GM12878 (cell line): ENCODE measurements around the gene PASK. TPM values are rescaled to one million over a fixed set of nuclear protein-coding genes. Genes with fewer than 3 reads are reported as not detected.

Source experiments
- ATAC-seq: fragments of 200-7000 bp; cut with Tn5 transposase; 3 replicates; pipeline ENCODE4 v1.9.1; 2020; ENCODE audit warnings: mild to moderate bottlenecking, moderate library complexity
- BruUV-seq: library from RNA; stranded (reverse); fragments of 400-500 nt; replicated peaks from 2 replicates; lab custom pipeline; 2021; lab: Mats Ljungman, UMichigan
- CTCF ChIA-PET: fragments of 300-600 bp; sonication (Branson Sonifier 250); formaldehyde crosslinking; extraction: SDS; loops from one replicate; lab custom pipeline; 2021; ENCODE audit warnings: inconsistent platforms; lab: Yijun Ruan, JAX
- POLR2A ChIA-PET: fragments of 350-600 bp; formaldehyde crosslinking; extraction: SDS; loops from one replicate; lab custom pipeline; 2021; ENCODE audit warnings: inconsistent platforms; lab: Charles Lee
- RAD21 ChIA-PET: fragments of 300-600 bp; sonication (Branson Sonifier 250); formaldehyde crosslinking; loops from one replicate; lab custom pipeline; 2023; ENCODE audit warnings: antibody characterized with exemption; ENCODE audit not compliant: unreplicated experiment; lab: Charles Lee
- SMC1A ChIA-PET: fragments of 300-600 bp; sonication (Branson Sonifier 250); formaldehyde crosslinking; loops from one replicate; lab custom pipeline; 2023; ENCODE audit not compliant: unreplicated experiment, uncharacterized antibody; lab: Charles Lee
- DNase-seq: peaks from one replicate; pipeline ENCODE4 v3.0.0-alpha.2; 2011; ENCODE audit warnings: low read depth, low spot score
- FAIRE-seq: peaks from 3 replicates; lab custom pipeline; 2011; peaks lifted over from hg19 to GRCh38; lab: Jason Lieb, UNC
- H2AFZ ChIP-seq: 2 replicates; pipeline ENCODE4 v1.6.0; 2011; ENCODE audit warnings: low read depth, low read length, control low read depth; ENCODE audit not compliant: control insufficient read depth
- H3K27ac ChIP-seq: 2 replicates; pipeline ENCODE4 v1.5.1; 2011; ENCODE audit warnings: control low read depth; ENCODE audit not compliant: control insufficient read depth, insufficient read depth
- H3K27me3 ChIP-seq, 2 experiments: replicated peaks in 1 of 2; 2 replicates each; pipeline versions ENCODE4 v1.6.0 to v1.6.1; 2011; ENCODE audit warnings: low read length in 1 of 2; ENCODE audit not compliant: control insufficient read depth in 2 of 2, insufficient read depth in 2 of 2
- H3K36me3 ChIP-seq, 2 experiments: 2 replicates each; pipeline ENCODE4 v1.5.1; 2011; ENCODE audit warnings: low read length in 1 of 2; ENCODE audit not compliant: control insufficient read depth in 2 of 2, insufficient read depth in 2 of 2
- H3K4me1 ChIP-seq: 2 replicates; pipeline ENCODE4 v1.6.1; 2011; ENCODE audit warnings: mild to moderate bottlenecking, low read length, moderate library complexity, mixed read lengths; ENCODE audit not compliant: control insufficient read depth, insufficient read depth
- H3K4me2 ChIP-seq: 2 replicates; pipeline ENCODE4 v1.6.0; 2011; ENCODE audit warnings: control low read depth; ENCODE audit not compliant: control insufficient read depth, insufficient read depth
- H3K4me3 ChIP-seq: fragments of 200-600 bp; sonication (generic); 2 replicates; pipeline ENCODE4 v1.5.1; 2016
- H3K79me2 ChIP-seq: 2 replicates; pipeline ENCODE4 v1.6.0; 2011; ENCODE audit warnings: low read length; ENCODE audit not compliant: control insufficient read depth, insufficient read depth
- H3K9ac ChIP-seq: 2 replicates; pipeline ENCODE4 v1.8.0; 2011; ENCODE audit warnings: low read length, control low read depth, mixed read lengths; ENCODE audit not compliant: control insufficient read depth, insufficient read depth
- H3K9me3 ChIP-seq: replicated peaks from 3 replicates; pipeline ENCODE4 v1.5.1; 2011; ENCODE audit warnings: mild to moderate bottlenecking, low read length; ENCODE audit not compliant: control insufficient read depth, insufficient read depth
- H4K20me1 ChIP-seq: 2 replicates; pipeline ENCODE4 v1.6.0; 2011; ENCODE audit not compliant: control insufficient read depth, insufficient read depth
- ATF3 ChIP-seq: IDR thresholded peaks from 2 replicates; pipeline ENCODE4 v1.6.1; 2011; ENCODE audit warnings: low read depth, mild to moderate bottlenecking, low read length, moderate library complexity, borderline replicate concordance; ENCODE audit errors: extremely low read depth
- DPF2 ChIP-seq: fragments of 450-650 bp; IDR thresholded peaks from 2 replicates; pipeline ENCODE4 v1.6.1; 2017; ENCODE audit warnings: mild to moderate bottlenecking
- EGR1 ChIP-seq, 2 experiments: IDR thresholded peaks; 1 replicate in 1 of 2; 2 replicates in 1 of 2; pipeline ENCODE4 v1.6.1; 2011 to 2012; ENCODE audit warnings: low read depth in 2 of 2, low read length in 2 of 2, borderline replicate concordance in 1 of 2, mild to moderate bottlenecking in 1 of 2, moderate library complexity in 1 of 2
- HDAC6 ChIP-seq: fragments of 200-600 bp; sonication (generic); IDR thresholded peaks from one replicate; pipeline ENCODE4 v1.8.0; 2017; ENCODE audit warnings: antibody characterized with exemption; ENCODE audit not compliant: unreplicated experiment
- HDGF ChIP-seq: fragments of 450-650 bp; IDR thresholded peaks from 2 replicates; pipeline ENCODE4 v1.6.1; 2016; ENCODE audit warnings: antibody characterized with exemption
- MEF2B ChIP-seq: fragments of 450-650 bp; IDR thresholded peaks from 2 replicates; pipeline ENCODE4 v1.6.1; 2018; ENCODE audit warnings: mild to moderate bottlenecking, moderate library complexity; ENCODE audit not compliant: partially characterized antibody, poor library complexity, severe bottlenecking
- MLLT1 ChIP-seq: fragments of 450-650 bp; IDR thresholded peaks from 2 replicates; pipeline ENCODE4 v1.6.1; 2016; ENCODE audit warnings: mild to moderate bottlenecking
- NBN ChIP-seq: fragments of 450-650 bp; IDR thresholded peaks from 2 replicates; pipeline ENCODE4 v1.6.1; 2016
- PBX3 ChIP-seq: IDR thresholded peaks from 2 replicates; pipeline ENCODE4 v1.6.1; 2011; ENCODE audit warnings: mild to moderate bottlenecking, low read depth, low read length, moderate library complexity; ENCODE audit not compliant: insufficient replicate concordance
- PKNOX1 ChIP-seq: fragments of 450-650 bp; IDR thresholded peaks from 2 replicates; pipeline ENCODE4 v1.6.1; 2016; ENCODE audit warnings: mild to moderate bottlenecking
- RB1 ChIP-seq: fragments of 450-650 bp; formaldehyde crosslinking; IDR thresholded peaks from 2 replicates; pipeline ENCODE4 v1.6.1; 2017; ENCODE audit warnings: mild to moderate bottlenecking, borderline replicate concordance
- SKIL ChIP-seq: fragments of 450-650 bp; IDR thresholded peaks from 2 replicates; pipeline ENCODE4 v1.6.1; 2017; ENCODE audit warnings: mild to moderate bottlenecking, low read depth, inconsistent platforms; ENCODE audit not compliant: poor library complexity, severe bottlenecking
- SMARCA5 ChIP-seq: fragments of 450-650 bp; IDR thresholded peaks from 2 replicates; pipeline ENCODE4 v1.6.1; 2017; ENCODE audit warnings: mild to moderate bottlenecking
- TAF1 ChIP-seq: IDR thresholded peaks from 2 replicates; pipeline ENCODE4 v1.6.1; 2011; ENCODE audit warnings: mild to moderate bottlenecking, low read depth, low read length, borderline replicate concordance
- TCF12 ChIP-seq: IDR thresholded peaks from 2 replicates; pipeline ENCODE4 v1.6.1; 2011; ENCODE audit warnings: low read depth, mild to moderate bottlenecking, low read length
- WGBS: methylation state at CpG from one replicate; pipeline ENCODE4 v1.1.6; 2016; ENCODE audit warnings: low lambda C conversion rate; ENCODE audit not compliant: insufficient replicate concordance, insufficient coverage; ENCODE audit errors: missing lambda C conversion rate; 5-methylcytosine and 5-hydroxymethylcytosine counted together
- in situ Hi-C: fragments of 300-500 bp; cut with MboI; formaldehyde crosslinking; loops from 9 replicates; pipeline ENCODE4 v1.14.3; 2018; ENCODE audit warnings: mixed read lengths
- intact Hi-C: fragments of 100-400 bp; cut with micrococcal nuclease; formaldehyde crosslinking; loops from one replicate; pipeline ENCODE4 v1.14.2; 2022; ENCODE audit not compliant: unreplicated experiment
- polyA plus RNA-seq, 11 experiments: library from polyadenylated mRNA; depleted of rRNA in 4 of 11; unstranded in 6 of 11; stranded (reverse) in 5 of 11; fragments of >200 nt; fragmentation: Nextera tagmentation in 4 of 11; fragmentation: Illumina TruSeq in 1 of 11; extraction: Ambion mirVana in 4 of 11; extraction: Trizol in 1 of 11; gene quantifications; 1 replicate in 1 of 11; 2 replicates in 10 of 11; pipeline versions ENCODE4 v1.2.1 to v1.2.3, GENCODE V29; 2011 to 2016; ENCODE audit warnings: inconsistent platforms in 2 of 11, missing spikeins in 2 of 11, low read depth in 1 of 11
- total RNA-seq, 4 experiments: library from RNA; depleted of rRNA in 3 of 4; stranded (reverse); fragments of >200 nt in 3 of 4; fragmentation: Illumina TruSeq in 1 of 4; extraction: Trizol in 1 of 4; gene quantifications; 2 replicates each; pipeline versions ENCODE4 v1.2.1 to v1.2.3, GENCODE V29; 2013 to 2021

Gene PASK
- total and polyA plus RNA-seq, 10 of the 15 experiments (the other 5 are each of a cell fraction or from before 2014, with no cell fraction given), result 9.6 to 62.2 (median 28.5) TPM

GRCh38 chr2:241150660-241151530 lies 1.6 kb upstream of the PASK start:
- 12% methylated on average over 28 of the region's 37 CpGs for WGBS
- CTCF ChIA-PET, result interaction anchor here (0.7 to 4.1 kb wide), 9 partner anchors 29 to 73 kb away, joined by 3 to 36 read pairs (median 3); no protein-coding TSS in a partner anchor
- no peaks in the 10 kb centered on the region for H3K27me3 ChIP-seq
- peak overlapping the region; percentile 59 for H2AFZ ChIP-seq
- H3K79me2 ChIP-seq, result peaks cover 44% of the 10 kb centered on the region
- SMC1A ChIA-PET, result interaction anchor here (0.7 to 6.2 kb wide), 14 partner anchors 29 to 435 kb away, joined by 3 to 49 read pairs (median 4); no protein-coding TSS in a partner anchor
- H4K20me1 ChIP-seq, result no peaks in the 10 kb centered on the region
- peak overlapping the region; percentile 74 for H3K4me3 ChIP-seq
- no TSS peak for BruUV-seq
- intact Hi-C loops, result no loop called here
- no peak for DNase-seq
- RAD21 ChIA-PET, result interaction anchor here (0.6 to 3.7 kb wide), 12 partner anchors 23 to 165 kb away, joined by 3 to 62 read pairs (median 4); partner anchors contain the start of genes HDLBP, MTERF4 and SEPTIN2
- H3K4me1 ChIP-seq, result peaks cover 23% of the 10 kb centered on the region
- H3K4me2 ChIP-seq, result peak overlapping the region; percentile 87
- no peak for FAIRE-seq
- no peak for ATAC-seq
- POLR2A ChIA-PET, result interaction anchor here (0.7 to 3.4 kb wide), 8 partner anchors 16 to 1309 kb away, joined by 3 to 16 read pairs (median 8); partner anchors contain the start of gene MTERF4
- no peaks in the 10 kb centered on the region for H3K9me3 ChIP-seq
- H3K36me3 ChIP-seq, result peaks cover 4% of the 10 kb centered on the region in 2 experiments; a peak in 3 of 4 replicates
- peak overlapping the region; percentile 84 for H3K9ac ChIP-seq
- in situ Hi-C loops, result no loop called here
- peak overlapping the region; percentile 65 for H3K27ac ChIP-seq
- TF ChIP-seq EGR1 (IDR thresholded peaks at IDR 0.05; ENCODE audit: borderline replicate concordance in 1 of 2, low read depth in 2 of 2, low read length in 2 of 2) (peak in 1 of 2 experiments; percentile 86; a peak in 2 of 3 replicates), HDAC6 (no peak), RB1 (0 out of 2 replicates have a peak, but pooled peaks have one; percentile 22), HDGF (0 out of 2 replicates have a peak, but pooled peaks have one; percentile 21), PBX3 (peak; percentile 35), SMARCA5 (peak; percentile 83; the same call in 1 of the 2 replicates), TAF1 (no peak), MLLT1 (peak; percentile 75), NBN (no peak), PKNOX1 (peak; percentile 50; the same call in 1 of the 2 replicates), ATF3 (no peak), SKIL (no peak), TCF12 (no peak), DPF2 (peak; percentile 18), MEF2B (peak; percentile 53)
